Natural killer cell (primary cell): Measurements from ENCODE around the gene ADGRD1. TPM values are rescaled to one million over a fixed set of nuclear protein-coding genes. Genes with fewer than 3 reads are reported as not detected.

Source experiments
- ATAC-seq, 3 donors: fragments of 150-1000 bp in 2 of 3; fragments of 200-7000 bp in 1 of 3; cut with Tn5 transposase; 1 replicate in 1 of 3; 2 replicates in 2 of 3; pipeline ENCODE4 v1.10.0; 2021; ENCODE audit warnings: mild to moderate bottlenecking in 2 of 3, moderate library complexity in 2 of 3
- DNase-seq, 2 donors: peaks; one replicate each; pipeline versions ENCODE4 v3.0.0 to v3.0.0-alpha.2; 2013 to 2021; ENCODE audit warnings: mixed read lengths in 1 of 2
- H3K27ac ChIP-seq: one replicate; pipeline ENCODE4 v1.5.1; 2013; ENCODE audit warnings: mild to moderate bottlenecking, low read length
- H3K27me3 ChIP-seq: one replicate; pipeline ENCODE4 v1.6.1; 2013; ENCODE audit warnings: low read length; ENCODE audit not compliant: control insufficient read depth, insufficient read depth
- H3K36me3 ChIP-seq: one replicate; pipeline ENCODE4 v1.6.1; 2013; ENCODE audit warnings: low read length; ENCODE audit not compliant: control insufficient read depth, insufficient read depth
- H3K4me1 ChIP-seq: one replicate; pipeline ENCODE4 v1.6.1; 2013; ENCODE audit warnings: low read length; ENCODE audit not compliant: control insufficient read depth, insufficient read depth
- H3K4me3 ChIP-seq: one replicate; pipeline ENCODE4 v1.5.1; 2013; ENCODE audit warnings: low read length
- H3K9me3 ChIP-seq: one replicate; pipeline ENCODE4 v1.6.1; 2013; ENCODE audit warnings: low read length; ENCODE audit not compliant: control insufficient read depth, insufficient read depth
- H3K27ac Mint-ChIP-seq, 2 donors: one replicate each; pipeline ENCODE4 v1.8.0; 2022; ENCODE audit warnings: mild to moderate bottlenecking in 2 of 2, mixed read lengths in 2 of 2, moderate library complexity in 1 of 2
- H3K27me3 Mint-ChIP-seq, 2 donors: one replicate each; pipeline ENCODE4 v1.8.0; 2022; ENCODE audit warnings: low read depth in 2 of 2, mixed read lengths in 2 of 2
- H3K36me3 Mint-ChIP-seq: one replicate; pipeline ENCODE4 v1.8.0; 2022; ENCODE audit warnings: mixed read lengths
- H3K4me1 Mint-ChIP-seq, 2 donors: one replicate each; pipeline ENCODE4 v1.8.0; 2022; ENCODE audit warnings: mixed read lengths in 2 of 2
- H3K4me3 Mint-ChIP-seq: one replicate; pipeline ENCODE4 v1.8.0; 2022; ENCODE audit warnings: mild to moderate bottlenecking, moderate library complexity, mixed read lengths
- H3K9me3 Mint-ChIP-seq, 2 donors: one replicate each; pipeline ENCODE4 v1.8.0; 2022; ENCODE audit warnings: mixed read lengths in 2 of 2
- CTCF ChIP-seq: fragments of 200-600 bp; IDR thresholded peaks from one replicate; pipeline ENCODE4 v1.8.0; 2022; ENCODE audit warnings: antibody characterized with exemption
- WGBS: methylation state at CpG from one replicate; pipeline ENCODE4 v1.1.7; 2013; ENCODE audit warnings: missing lambda C conversion rate; ENCODE audit not compliant: insufficient coverage; 5-methylcytosine and 5-hydroxymethylcytosine counted together
- intact Hi-C: fragments of 100-400 bp; cut with micrococcal nuclease; formaldehyde crosslinking; loops from one replicate; pipeline ENCODE4 v1.14.2; 2022
- total RNA-seq, 4 donors: library from RNA; stranded (reverse); fragments of 120-200 nt in 1 of 4; gene quantifications; one replicate each; pipeline versions ENCODE4 v1.2.3 to v1.2.4, GENCODE V29; 2013 to 2022

Gene ADGRD1
- total RNA-seq, 3 donors from 2014 or later (not counting 1 experiment from before 2014, with no cell fraction given): 0.50 to 3.9 (median 1.4) TPM

GRCh38 chr12:131159660-131160059 lies 206.0 kb downstream of the ADGRD1 start:
- DNase-seq (no peak), ATAC-seq (no peak)
- no peak overlapping the region for H3K4me3 ChIP-seq
- intact Hi-C loops: no loop called here
- 92% methylated on average over 3 of the region's 3 CpGs for WGBS
- Mint-ChIP-seq H3K4me1 (no peaks in the 10 kb centered on the region), H3K4me3 (no peak overlapping the region), H3K9me3 (no peaks in the 10 kb centered on the region), H3K36me3 (no peaks in the 10 kb centered on the region), H3K27ac (no peak overlapping the region), H3K27me3 (peaks cover 0 to 4% of the 10 kb centered on the region in 2 donors)
- H3K9me3 ChIP-seq: no peaks in the 10 kb centered on the region
- H3K4me1 ChIP-seq: no peaks in the 10 kb centered on the region
- H3K27ac ChIP-seq: no peak overlapping the region
- no peak for TF ChIP-seq CTCF
- no peaks in the 10 kb centered on the region for H3K27me3 ChIP-seq
- no peaks in the 10 kb centered on the region for H3K36me3 ChIP-seq

- Mint-ChIP-seq H3K4me3 (no peak overlapping the region), H3K9me3 (no peaks in the 10 kb centered on the region), H3K27ac (no peak overlapping the region), H3K27me3 (peaks cover 4% of the 10 kb centered on the region in 2 donors), H3K4me1 (no peaks in the 10 kb centered on the region), H3K36me3 (no peaks in the 10 kb centered on the region)
- Histone ChIP-seq H3K4me3 (no peak overlapping the region), H3K4me1 (no peaks in the 10 kb centered on the region), H3K27me3 (no peaks in the 10 kb centered on the region), H3K9me3 (no peaks in the 10 kb centered on the region), H3K27ac (no peak overlapping the region), H3K36me3 (no peaks in the 10 kb centered on the region)
- DNase-seq (no peak), ATAC-seq (no peak)
- intact Hi-C loops: no loop called here
- WGBS: 79% methylated on average over 3 of the region's 3 CpGs
- no peak for TF ChIP-seq CTCF
Measured at GRCh38 chr12:131162113-131162512, 208.4 kb downstream of the ADGRD1 start.

- TF ChIP-seq CTCF: no peak
- Histone ChIP-seq H3K9me3 (no peaks in the 10 kb centered on the region), H3K27ac (no peak overlapping the region), H3K36me3 (no peaks in the 10 kb centered on the region), H3K27me3 (no peaks in the 10 kb centered on the region), H3K4me1 (no peaks in the 10 kb centered on the region), H3K4me3 (no peak overlapping the region)
- H3K9me3 Mint-ChIP-seq: no peaks in the 10 kb centered on the region
- DNase-seq (no peak), ATAC-seq (no peak)
- H3K4me1 Mint-ChIP-seq: no peaks in the 10 kb centered on the region
- H3K27me3 Mint-ChIP-seq: peaks cover 4% of the 10 kb centered on the region in 2 donors
- no peaks in the 10 kb centered on the region for H3K36me3 Mint-ChIP-seq
- WGBS: 89% methylated on average over 46 of the region's 46 CpGs
- H3K27ac Mint-ChIP-seq: no peak overlapping the region
- intact Hi-C loops: no loop called here
- H3K4me3 Mint-ChIP-seq: no peak overlapping the region
Measured at GRCh38 chr12:131163189-131163738, 209.6 kb downstream of the ADGRD1 start.
